Measurements from ENCODE around the gene BSCL2.
"Not testable (repeated sequence)": the region's sequence is repeated elsewhere in the genome, so short reads cannot be mapped to it uniquely, and the experiment has no call there.

The BSCL2 gene

GRCh38 chr11:62719302-62719978 is 12.2 kb upstream of the BSCL2 start:
- in situ Hi-C loops (cut with MboI; ENCODE audit: low sequenced_read_pairs), result no loop called here

DNA sequence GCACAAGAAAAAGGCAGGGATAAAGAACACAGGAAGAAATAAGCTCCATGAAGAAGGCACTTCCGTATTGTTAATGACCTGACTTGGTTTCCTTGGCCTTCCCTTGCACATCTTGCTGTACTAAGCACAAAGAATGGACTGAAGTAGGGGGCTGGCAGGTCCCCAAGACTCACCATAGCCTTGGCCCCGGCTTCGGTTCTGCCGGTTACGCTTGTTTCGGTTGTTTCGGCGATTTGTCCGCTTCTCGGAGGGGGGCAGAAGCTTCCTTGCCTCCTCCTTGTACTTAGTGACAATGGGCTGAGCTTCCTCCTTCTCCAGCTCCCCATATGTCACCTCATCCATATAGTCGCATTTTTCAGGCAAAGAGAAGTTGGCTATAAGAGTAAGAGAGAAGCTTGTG is 9.6 kb upstream of the BSCL2 start:
- in situ Hi-C loops (cut with MboI; ENCODE audit: low sequenced_read_pairs), result no loop called here

GRCh38 chr11:62716206-62716605 is 9.0 kb upstream of the BSCL2 start:
- in situ Hi-C loops (cut with MboI; ENCODE audit: low sequenced_read_pairs), result no loop called here

DNA sequence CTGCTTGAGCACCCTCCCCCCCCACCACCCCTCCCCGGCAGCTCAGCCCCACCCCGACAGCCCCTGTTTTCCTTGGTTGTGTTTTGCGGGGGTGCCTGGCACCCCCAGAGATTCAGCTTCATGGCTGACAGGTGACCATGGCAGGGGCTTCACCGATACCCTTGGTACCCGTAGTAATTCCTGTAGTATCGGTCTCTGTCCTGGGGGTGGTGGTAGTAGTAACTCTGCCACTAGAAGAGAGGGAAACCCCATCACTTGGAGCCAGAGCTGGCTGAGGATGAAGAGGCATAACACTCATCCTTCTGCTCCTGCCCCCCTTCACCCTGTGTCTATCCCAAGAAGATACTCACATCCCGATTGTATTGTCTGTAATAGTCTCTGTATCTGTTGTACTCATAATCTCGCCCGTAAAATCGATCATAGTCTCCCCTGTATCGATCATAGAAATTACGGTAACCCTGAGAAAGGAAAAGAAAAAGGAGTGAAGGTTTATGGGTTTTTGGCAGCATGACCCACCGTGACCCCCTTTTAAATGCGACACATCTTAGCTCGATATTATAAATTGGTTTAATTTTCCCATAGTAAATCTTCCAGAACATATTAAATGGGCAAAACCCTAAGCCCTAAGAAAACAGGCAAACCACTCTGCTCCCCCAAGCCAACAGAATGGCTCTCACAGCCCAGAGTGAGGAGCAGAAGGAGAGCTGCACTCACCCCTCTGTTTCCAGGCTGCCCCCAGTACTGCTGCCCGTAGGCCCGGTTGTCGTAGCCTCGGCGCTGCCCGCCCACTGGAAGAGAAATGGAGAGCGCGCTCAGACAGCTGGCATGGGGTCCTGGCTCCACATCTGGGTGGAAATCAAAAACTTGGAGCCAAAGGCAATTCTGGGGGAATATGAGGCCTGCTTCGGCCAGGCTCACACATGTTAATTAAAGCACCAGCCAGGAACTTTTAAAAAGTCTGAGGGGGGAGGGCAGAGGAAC is 8.2 kb upstream of the BSCL2 start:
- in situ Hi-C loops (cut with MboI; ENCODE audit: low sequenced_read_pairs), result no loop called here

GRCh38 chr11:62713343-62713742 is 6.1 kb upstream of the BSCL2 start:
- in situ Hi-C loops (cut with MboI; ENCODE audit: low sequenced_read_pairs), result no loop called here

- in situ Hi-C loops (cut with MboI; ENCODE audit: low sequenced_read_pairs), result no loop called here
Observed at GRCh38 chr11:62712861-62713260, 5.6 kb upstream of the BSCL2 start.

GRCh38 chr11:62712276-62712812 is 5.1 kb upstream of the BSCL2 start:
- in situ Hi-C loops (cut with MboI; ENCODE audit: low sequenced_read_pairs), result no loop called here

GRCh38 chr11:62710001-62710345 is 2.7 kb upstream of the BSCL2 start:
- in situ Hi-C loops (cut with MboI; ENCODE audit: low sequenced_read_pairs), result no loop called here

- in situ Hi-C loops (cut with MboI; ENCODE audit: low sequenced_read_pairs), result no loop called here
Observed at GRCh38 chr11:62709247-62710000, 2.2 kb upstream of the BSCL2 start.

DNA sequence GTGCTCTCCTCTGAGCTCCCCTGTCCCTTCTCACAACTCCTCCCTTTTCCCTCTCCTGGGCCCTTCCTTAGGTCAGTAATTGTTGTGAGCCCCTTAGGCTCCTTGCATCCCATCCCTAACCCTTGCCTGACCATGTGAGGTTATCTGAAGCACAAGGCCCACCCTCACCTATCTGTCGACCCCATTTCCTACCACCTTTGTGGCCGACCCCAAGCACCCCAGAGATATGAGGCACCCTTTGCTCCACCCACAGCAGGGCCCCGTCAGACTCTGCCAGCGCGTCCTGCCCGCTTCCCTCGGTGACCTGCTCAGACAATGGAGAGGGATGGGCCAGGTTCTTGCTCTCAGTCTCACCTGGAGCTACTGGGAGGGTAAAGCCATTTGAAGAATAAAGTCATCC is 1.6 kb upstream of the BSCL2 start:
- in situ Hi-C loops (cut with MboI; ENCODE audit: low sequenced_read_pairs), result no loop called here

DNA sequence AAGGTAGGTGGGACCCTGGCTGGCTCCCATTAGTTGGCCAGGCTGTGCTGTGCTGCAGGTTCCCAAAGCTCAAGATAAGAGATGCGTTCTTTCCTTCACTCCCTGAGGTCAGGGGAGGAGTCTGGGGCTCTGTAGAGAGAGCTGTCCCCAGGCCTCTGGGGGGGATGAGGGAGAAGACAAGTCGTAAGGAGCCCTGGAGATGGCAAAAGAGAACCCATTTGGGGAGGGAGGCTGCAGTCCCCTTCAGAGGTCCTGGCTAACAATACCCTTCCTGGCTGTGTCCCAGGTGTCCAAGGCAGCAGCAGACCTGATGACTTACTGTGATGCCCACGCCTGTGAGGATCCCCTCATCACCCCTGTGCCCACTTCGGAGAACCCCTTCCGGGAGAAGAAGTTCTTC is 1.2 kb upstream of the BSCL2 start:
- in situ Hi-C loops (cut with MboI; ENCODE audit: low sequenced_read_pairs), result no loop called here

DNA sequence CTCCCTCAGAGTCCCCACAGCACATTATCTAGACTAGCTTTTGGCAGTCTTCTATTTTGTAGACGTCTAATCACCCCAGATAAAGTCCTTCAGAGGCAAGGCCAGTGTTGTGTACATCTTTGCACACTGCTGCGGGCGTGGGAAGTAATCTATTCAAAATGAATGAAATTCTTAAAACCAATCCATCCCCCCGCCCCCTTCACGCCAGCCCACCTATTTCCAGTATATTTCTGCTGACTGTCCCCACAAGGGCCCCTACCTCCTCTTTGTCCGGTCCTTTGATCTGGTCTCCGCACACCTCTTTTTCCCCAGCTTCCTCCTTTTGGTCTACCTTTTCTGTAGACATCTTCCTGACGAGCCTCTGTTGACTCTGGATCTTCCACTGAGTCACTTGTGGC is 375 bp downstream of the BSCL2 start:
- in situ Hi-C loops (cut with MboI; ENCODE audit: low sequenced_read_pairs), result no loop called here

GRCh38 chr11:62705880-62706849 is 1.1 kb downstream of the BSCL2 start:
- in situ Hi-C loops (cut with MboI; ENCODE audit: low sequenced_read_pairs), result no loop called here

GRCh38 chr11:62705413-62705812 is 1.8 kb downstream of the BSCL2 start:
- in situ Hi-C loops (cut with MboI; ENCODE audit: low sequenced_read_pairs), result no loop called here

DNA sequence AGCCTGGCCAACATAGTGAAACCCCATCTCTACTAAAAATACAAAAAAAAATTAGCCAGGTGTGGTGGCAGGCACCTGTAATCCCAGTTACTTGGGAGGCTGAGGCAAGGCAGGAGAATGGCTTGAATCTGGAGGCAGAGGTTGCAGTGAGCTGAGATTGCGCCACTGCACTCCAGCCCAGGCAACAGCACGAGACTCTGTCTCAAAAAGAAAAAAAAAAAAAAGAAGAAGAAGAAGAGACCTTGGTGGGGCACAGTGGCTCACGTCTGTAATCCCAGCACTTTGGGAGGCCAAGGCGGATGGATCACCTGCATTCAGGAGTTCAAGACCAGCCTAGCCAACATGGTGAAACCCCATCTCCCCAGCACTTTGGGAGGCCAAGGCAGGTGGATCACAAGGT is 3.3 kb downstream of the BSCL2 start:
- in situ Hi-C loops (cut with MboI; ENCODE audit: low sequenced_read_pairs), result not testable (repeated sequence)

- in situ Hi-C loops (cut with MboI; ENCODE audit: low sequenced_read_pairs), result no loop called here
Observed at GRCh38 chr11:62702246-62702645, 5.0 kb downstream of the BSCL2 start.

- in situ Hi-C loops (cut with MboI; ENCODE audit: low sequenced_read_pairs), result loop anchor here (10.0 kb wide), 2 partner anchors 100 to 300 kb away; partner anchors contain the start of gene TUT1
Observed at GRCh38 chr11:62694455-62695167, 12.6 kb downstream of the BSCL2 start.

DNA sequence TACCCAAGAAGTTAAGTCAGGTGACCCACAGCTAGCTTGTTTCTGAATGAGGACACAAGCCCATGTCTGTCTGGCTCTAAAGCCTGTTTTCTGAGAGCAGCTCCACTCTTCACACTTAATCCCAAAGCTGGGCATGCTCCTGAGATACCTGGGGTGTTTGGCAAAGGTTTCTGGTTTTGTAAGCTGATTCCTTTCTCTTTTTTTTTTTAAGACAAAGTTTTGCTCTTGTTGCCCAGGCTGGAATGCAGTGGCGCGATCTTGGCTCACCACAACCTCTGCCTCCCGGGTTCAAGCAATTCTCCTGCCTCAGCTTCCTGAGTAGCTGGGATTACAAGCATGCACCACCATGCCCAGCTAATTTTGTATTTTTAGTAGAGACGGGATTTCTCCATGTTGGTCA is 13.6 kb downstream of the BSCL2 start:
- in situ Hi-C loops (cut with MboI; ENCODE audit: low sequenced_read_pairs), result loop anchor here (10.0 kb wide), 2 partner anchors 99 to 299 kb away; partner anchors contain the start of gene TUT1
